Subcutaneous abdominal adipose tissue (tissue), 5 donors: Measurements from ENCODE around the gene LMO1.
A peak's percentile ranks its signal among the peaks of the same experiment; 100 is the strongest.

Experiments
- H3K27ac ChIP-seq: one replicate; pipeline ENCODE4 v1.7.0; 2013; ENCODE audit warnings: low read depth, mild to moderate bottlenecking, inconsistent platforms, low read length, moderate library complexity
- H3K27me3 ChIP-seq, 5 donors: one replicate each; pipeline ENCODE4 v1.7.0; 2013; ENCODE audit warnings: low read length in 5 of 5, inconsistent platforms in 1 of 5; ENCODE audit not compliant: control insufficient read depth in 5 of 5, insufficient read depth in 4 of 5
- H3K36me3 ChIP-seq, 5 donors: one replicate each; pipeline ENCODE4 v1.7.0; 2013; ENCODE audit warnings: low read length in 5 of 5; ENCODE audit not compliant: control insufficient read depth in 5 of 5, insufficient read depth in 5 of 5
- H3K4me1 ChIP-seq, 5 donors: one replicate each; pipeline ENCODE4 v1.7.0; 2013; ENCODE audit warnings: low read length in 5 of 5, mild to moderate bottlenecking in 3 of 5, moderate library complexity in 1 of 5; ENCODE audit not compliant: control insufficient read depth in 5 of 5, insufficient read depth in 5 of 5
- H3K4me3 ChIP-seq, 5 donors: one replicate each; pipeline ENCODE4 v1.7.0; 2013; ENCODE audit warnings: low read length in 5 of 5, low read depth in 1 of 5
- H3K9ac ChIP-seq, 5 donors: one replicate each; pipeline ENCODE4 v1.7.0; 2013; ENCODE audit warnings: low read length in 5 of 5, mild to moderate bottlenecking in 4 of 5, moderate library complexity in 3 of 5
- H3K9me3 ChIP-seq, 5 donors: one replicate each; pipeline ENCODE4 v1.7.0; 2013; ENCODE audit warnings: low read length in 5 of 5; ENCODE audit not compliant: control insufficient read depth in 5 of 5
- donor health status: healthy.
- donor health status: healthy.
- donor health status: healthy.
- donor health status: healthy.
- donor health status: healthy.

Gene LMO1

GRCh38 chr11:8258784-8259183 lies 4.9 kb downstream of the LMO1 start:
- Histone ChIP-seq H3K27ac (no peak overlapping the region), H3K27me3 (peaks cover 8 to 26% (median 22%) of the 10 kb centered on the region in 5 donors)

GRCh38 chr11:8258289-8258688 lies 5.4 kb downstream of the LMO1 start:
- Histone ChIP-seq H3K27ac (no peak overlapping the region), H3K4me3 (no peak overlapping the region), H3K4me1 (peaks cover 3 to 35% (median 22%) of the 10 kb centered on the region in 5 donors), H3K9ac (peak overlapping the region in 1 of 5 donors; percentile 15), H3K27me3 (peaks cover 8 to 26% (median 19%) of the 10 kb centered on the region in 5 donors), H3K9me3 (no peaks in the 10 kb centered on the region), H3K36me3 (no peaks in the 10 kb centered on the region)

More at GRCh38 chr11:8258784-8259183, 4.9 kb downstream of the LMO1 start:
- Histone ChIP-seq H3K4me1 (peaks cover 3 to 40% (median 27%) of the 10 kb centered on the region in 5 donors), H3K36me3 (no peaks in the 10 kb centered on the region), H3K9ac (peak overlapping the region in 1 of 5 donors; percentile 15), H3K4me3 (no peak overlapping the region), H3K9me3 (no peaks in the 10 kb centered on the region)

GRCh38 chr11:8257003-8257664 lies 6.5 kb downstream of the LMO1 start:
- Histone ChIP-seq H3K36me3 (no peaks in the 10 kb centered on the region), H3K4me3 (no peak overlapping the region), H3K9ac (no peak overlapping the region), H3K9me3 (no peaks in the 10 kb centered on the region), H3K4me1 (peaks cover 3 to 24% (median 13%) of the 10 kb centered on the region in 5 donors), H3K27me3 (peaks cover 4 to 21% (median 15%) of the 10 kb centered on the region in 5 donors), H3K27ac (no peak overlapping the region)

GRCh38 chr11:8256271-8257002 lies 7.2 kb downstream of the LMO1 start:
- no peak overlapping the region for H3K9ac ChIP-seq
- H3K27ac ChIP-seq = no peak overlapping the region
- no peaks in the 10 kb centered on the region for H3K9me3 ChIP-seq
- peaks cover 3 to 22% (median 13%) of the 10 kb centered on the region in 5 donors for H3K4me1 ChIP-seq
- no peaks in the 10 kb centered on the region for H3K36me3 ChIP-seq
- H3K4me3 ChIP-seq = no peak overlapping the region
- H3K27me3 ChIP-seq = peaks cover 0 to 14% (median 9%) of the 10 kb centered on the region in 5 donors

- H3K9ac ChIP-seq = no peak overlapping the region
- no peak overlapping the region for H3K4me3 ChIP-seq
- H3K27me3 ChIP-seq = peaks cover 0 to 5% (median 2%) of the 10 kb centered on the region in 5 donors
- no peaks in the 10 kb centered on the region for H3K36me3 ChIP-seq
- H3K4me1 ChIP-seq = peaks cover 3 to 7% (median 4%) of the 10 kb centered on the region in 5 donors
- H3K27ac ChIP-seq = no peak overlapping the region
- H3K9me3 ChIP-seq = no peaks in the 10 kb centered on the region
These were observed 10.1 kb downstream of the LMO1 start for GRCh38 chr11:8253566-8253965.

GRCh38 chr11:8252946-8253345 lies 10.7 kb downstream of the LMO1 start:
- no peak overlapping the region for H3K4me3 ChIP-seq
- H3K9me3 ChIP-seq = no peaks in the 10 kb centered on the region
- no peak overlapping the region for H3K27ac ChIP-seq
- peaks cover 0 to under 1% (median 0%) of the 10 kb centered on the region in 5 donors for H3K4me1 ChIP-seq
- H3K36me3 ChIP-seq = no peaks in the 10 kb centered on the region
- H3K9ac ChIP-seq = no peak overlapping the region
- peaks cover 0 to 5% (median 2%) of the 10 kb centered on the region in 5 donors for H3K27me3 ChIP-seq

- Histone ChIP-seq H3K9ac (no peak overlapping the region), H3K36me3 (no peaks in the 10 kb centered on the region), H3K27me3 (peaks cover 0 to 5% (median 2%) of the 10 kb centered on the region in 5 donors), H3K4me1 (no peaks in the 10 kb centered on the region), H3K9me3 (no peaks in the 10 kb centered on the region), H3K27ac (no peak overlapping the region), H3K4me3 (no peak overlapping the region)
These were observed 11.3 kb downstream of the LMO1 start for GRCh38 chr11:8252388-8252787.

- Histone ChIP-seq H3K27ac (no peak overlapping the region), H3K36me3 (no peaks in the 10 kb centered on the region), H3K4me3 (no peak overlapping the region), H3K9me3 (no peaks in the 10 kb centered on the region), H3K9ac (no peak overlapping the region), H3K4me1 (no peaks in the 10 kb centered on the region), H3K27me3 (peaks cover 0 to 10% (median 2%) of the 10 kb centered on the region in 5 donors)
These were observed 11.9 kb downstream of the LMO1 start for GRCh38 chr11:8251616-8252295.

GRCh38 chr11:8250981-8251615 lies 12.6 kb downstream of the LMO1 start:
- Histone ChIP-seq H3K36me3 (no peaks in the 10 kb centered on the region), H3K9me3 (no peaks in the 10 kb centered on the region), H3K4me1 (no peaks in the 10 kb centered on the region), H3K4me3 (no peak overlapping the region), H3K27me3 (peaks cover 0 to 10% (median 2%) of the 10 kb centered on the region in 5 donors), H3K9ac (no peak overlapping the region), H3K27ac (no peak overlapping the region)
